Dedifferentiated amniotic fluid mesenchymal stem cell (primary cell): Measurements from ENCODE around the gene KRTAP5-8.
"Not testable (repeated sequence)": the region's sequence is repeated elsewhere in the genome, so short reads cannot be mapped to it uniquely, and the experiment has no call there.

Experiments used
- DNase-seq: peaks from one replicate; pipeline ENCODE4 v3.0.0-alpha.2; 2016; ENCODE audit errors: extremely low spot score

The KRTAP5-8 gene, protein sequence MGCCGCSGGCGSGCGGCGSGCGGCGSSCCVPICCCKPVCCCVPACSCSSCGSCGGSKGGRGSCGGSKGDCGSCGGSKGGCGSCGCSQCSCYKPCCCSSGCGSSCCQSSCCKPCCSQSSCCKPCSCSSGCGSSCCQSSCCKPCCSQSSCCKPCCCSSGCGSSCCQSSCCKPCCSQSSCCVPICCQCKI

GRCh38 chr11:71537977-71538665 lies at the start of gene KRTAP5-8:
KRTAP5-8 (plus strand) TSS chr11:71538025; CDS start chr11:71538056, 31 bp downstream.
- DNase-seq = not testable (repeated sequence)

DNA sequence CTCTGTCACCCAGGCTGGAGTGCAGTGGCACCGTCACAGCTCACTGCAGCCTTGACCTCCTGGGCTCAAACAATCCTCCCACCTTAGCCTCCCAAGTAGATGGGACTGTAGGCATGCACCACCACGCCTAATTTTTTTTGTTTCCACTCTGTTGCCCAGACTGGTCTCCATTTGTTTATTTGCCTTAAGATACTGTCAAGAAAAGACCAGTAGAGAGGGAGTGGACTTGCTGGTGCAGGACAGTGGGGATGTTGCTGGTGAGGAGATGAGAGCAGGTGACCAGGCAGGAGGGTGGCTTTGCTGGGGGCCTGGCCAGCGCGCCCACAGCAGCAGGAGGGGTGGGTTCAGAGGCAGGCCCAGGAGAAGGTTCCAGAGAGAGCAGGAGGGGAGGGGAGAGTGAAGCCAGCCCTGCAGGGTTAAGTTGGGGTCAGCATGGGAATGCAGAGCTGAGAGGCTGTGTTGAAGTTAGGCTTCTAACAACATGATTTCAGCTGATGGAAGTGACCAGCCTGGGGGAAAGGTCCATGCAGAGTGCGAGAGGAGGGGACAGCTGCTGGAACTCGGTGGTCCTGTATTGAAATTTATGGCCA lies 49.0 kb upstream of the KRTAP5-8 start:
- DNase-seq = no peak

GRCh38 chr11:71489311-71490043 lies 48.3 kb upstream of the KRTAP5-8 start:
- no peak for DNase-seq

GRCh38 chr11:71490044-71490730 lies 47.6 kb upstream of the KRTAP5-8 start:
- DNase-seq = no peak

DNA sequence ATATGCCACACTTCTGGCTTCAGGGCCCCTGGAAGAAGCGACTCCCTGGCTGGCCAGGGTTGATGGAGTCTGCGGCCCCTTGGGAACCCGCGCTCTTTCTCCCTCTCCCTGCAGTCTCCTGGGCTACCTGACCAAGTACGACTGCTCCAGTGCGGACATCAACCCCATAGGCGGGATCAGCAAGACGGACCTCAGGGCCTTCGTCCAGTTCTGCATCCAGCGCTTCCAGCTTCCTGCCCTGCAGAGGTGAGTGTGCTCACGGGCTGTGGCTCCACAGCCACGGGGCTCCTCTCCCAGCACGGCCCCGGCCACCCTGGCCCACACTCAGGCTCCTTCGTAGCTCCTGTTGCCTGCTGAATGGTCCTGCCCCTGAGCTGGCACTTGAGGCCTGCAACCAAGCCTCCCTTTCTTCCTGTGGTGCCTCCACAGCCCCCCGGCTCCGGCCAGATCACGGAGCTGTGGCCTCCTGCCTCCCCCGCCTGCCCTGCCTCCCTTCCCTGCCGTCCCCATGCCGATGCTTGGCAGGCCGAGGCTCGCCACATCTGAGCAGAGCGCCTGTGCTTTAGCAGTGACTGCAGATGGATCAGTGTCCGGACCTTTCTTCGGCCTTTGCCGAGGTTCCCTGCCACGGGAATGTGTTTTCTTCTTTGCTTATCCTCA lies 47.0 kb upstream of the KRTAP5-8 start:
- no peak for DNase-seq

DNA sequence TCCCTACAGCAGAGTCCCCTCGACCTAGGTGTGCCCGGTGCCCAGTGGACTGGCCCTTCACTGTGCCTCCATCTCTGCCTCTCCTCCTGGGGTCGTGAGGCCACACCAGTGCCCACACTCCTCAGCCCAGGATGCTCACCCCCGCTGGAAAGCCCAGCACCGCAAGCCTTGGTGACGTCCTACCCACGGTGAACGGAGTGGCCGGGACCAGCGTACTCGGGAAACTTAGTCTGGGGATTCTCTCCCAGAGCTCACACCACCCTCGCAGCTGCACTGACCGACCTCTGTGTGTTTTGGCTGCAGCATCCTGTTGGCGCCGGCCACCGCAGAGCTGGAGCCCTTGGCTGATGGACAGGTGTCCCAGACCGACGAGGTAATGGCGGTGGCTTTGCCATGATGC lies 46.3 kb upstream of the KRTAP5-8 start:
- DNase-seq = no peak

DNA sequence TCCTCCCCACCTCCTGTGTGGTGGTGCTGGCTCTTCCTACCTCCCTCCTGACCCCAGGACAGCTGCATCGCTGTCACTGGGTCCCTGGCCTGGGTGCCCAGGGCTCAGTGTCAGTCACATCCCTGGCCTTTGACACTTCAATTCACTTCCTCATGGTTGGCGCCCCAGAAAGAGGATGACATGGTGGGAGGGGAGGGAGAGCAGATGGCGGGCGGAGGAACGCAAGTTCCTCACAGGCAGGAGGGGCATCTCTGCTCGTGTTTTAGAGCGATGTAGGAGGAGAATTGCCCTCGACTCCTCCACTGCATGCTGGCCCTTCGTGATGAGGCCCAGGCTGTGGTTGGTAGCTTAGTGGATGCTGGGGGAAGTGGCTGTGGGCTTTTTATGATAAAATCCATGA lies 45.9 kb upstream of the KRTAP5-8 start:
- no peak for DNase-seq

GRCh38 chr11:71495286-71496230 lies 42.3 kb upstream of the KRTAP5-8 start:
- DNase-seq = no peak

DNA sequence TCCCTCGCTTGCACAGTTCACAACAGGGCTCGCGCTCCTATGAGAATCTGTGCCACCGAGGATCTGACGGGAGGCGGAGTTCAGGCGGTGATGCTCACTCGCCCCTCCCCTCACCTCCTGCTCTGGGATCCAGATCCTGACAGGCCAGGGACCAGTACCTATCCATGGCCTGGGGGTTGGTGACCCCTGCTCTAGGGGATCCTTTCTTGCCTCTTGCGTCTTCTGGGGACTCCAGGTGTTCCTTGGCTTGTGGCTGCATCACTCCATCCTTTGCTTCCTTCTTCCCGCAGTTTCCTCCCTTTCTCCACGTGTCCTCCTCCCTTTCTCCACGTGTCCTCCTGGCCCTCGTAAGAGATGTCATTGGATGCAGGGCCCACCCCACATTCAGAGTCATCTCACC lies 41.4 kb upstream of the KRTAP5-8 start:
- no peak for DNase-seq

DNA sequence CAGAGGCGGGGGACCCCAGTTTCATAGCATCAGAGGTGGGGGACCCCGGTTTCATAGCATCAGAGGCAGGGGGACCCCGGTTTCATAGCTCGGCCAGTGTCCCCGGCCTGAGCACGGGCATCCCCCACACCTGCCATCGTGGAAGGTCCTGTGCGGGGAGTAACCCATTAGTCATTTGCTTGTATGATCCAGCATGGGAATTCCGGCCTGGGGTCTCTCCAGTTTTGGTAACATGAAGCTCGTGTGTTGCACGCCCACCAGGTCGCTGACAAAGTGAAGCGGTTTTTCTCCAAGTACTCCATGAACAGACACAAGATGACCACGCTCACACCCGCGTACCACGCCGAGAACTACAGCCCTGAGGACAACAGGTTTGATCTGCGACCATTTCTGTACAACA lies 39.7 kb upstream of the KRTAP5-8 start:
- no peak for DNase-seq

DNA sequence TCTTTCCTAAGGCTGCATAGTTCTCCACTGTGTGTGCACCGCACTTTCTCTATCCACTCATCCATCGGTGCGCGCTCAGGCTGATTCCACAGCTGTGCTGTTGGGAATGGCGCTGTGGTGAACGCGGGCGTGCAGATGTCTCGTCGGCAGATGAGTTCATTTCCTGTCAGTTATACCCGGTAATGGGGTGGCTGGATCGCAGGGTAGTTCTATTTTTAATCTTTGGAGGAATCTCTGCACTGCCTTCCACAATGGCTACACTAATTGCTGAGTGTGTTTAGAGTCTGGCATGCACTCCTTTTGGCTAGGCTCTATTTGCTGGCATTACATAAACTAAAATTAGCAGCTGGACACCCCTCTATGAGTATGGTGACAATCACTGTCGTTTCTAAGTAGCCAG lies 38.7 kb upstream of the KRTAP5-8 start:
- DNase-seq = no peak

GRCh38 chr11:71499546-71499945 lies 38.3 kb upstream of the KRTAP5-8 start:
- no peak for DNase-seq

- no peak for DNase-seq
Observed at GRCh38 chr11:71500601-71501021, 37.2 kb upstream of the KRTAP5-8 start.

- DNase-seq = no peak
Observed at GRCh38 chr11:71501071-71501985, 36.5 kb upstream of the KRTAP5-8 start.

- no peak for DNase-seq
Observed at GRCh38 chr11:71502026-71502425, 35.8 kb upstream of the KRTAP5-8 start.

DNA sequence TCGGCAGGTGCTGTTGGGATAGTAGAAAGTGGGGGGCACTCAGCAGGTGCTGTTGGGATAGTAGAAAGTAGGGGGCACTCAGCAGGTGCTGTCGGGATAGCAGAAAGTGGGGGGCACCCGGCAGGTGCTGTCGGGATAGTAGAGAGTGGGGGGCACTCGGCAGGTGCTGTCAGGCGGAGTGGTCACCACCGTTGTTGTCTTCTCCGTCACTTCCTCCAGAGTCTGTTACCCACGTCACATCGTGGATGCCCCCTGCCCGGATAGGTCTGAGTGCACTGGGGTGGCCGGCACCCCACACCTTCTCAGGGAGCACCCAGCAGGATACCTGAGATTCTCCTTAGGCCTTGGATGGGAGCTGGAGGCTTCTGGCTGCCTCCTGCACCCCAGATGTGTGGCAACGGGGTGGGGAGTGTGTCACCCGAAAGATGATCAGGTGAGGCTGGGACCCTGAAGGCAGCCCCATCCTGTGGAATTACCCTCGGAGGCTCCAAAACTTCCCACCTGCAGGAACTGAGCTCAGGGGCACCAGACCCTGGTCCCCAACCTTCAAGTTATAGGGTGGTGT lies 34.9 kb upstream of the KRTAP5-8 start:
- DNase-seq = no peak

DNA sequence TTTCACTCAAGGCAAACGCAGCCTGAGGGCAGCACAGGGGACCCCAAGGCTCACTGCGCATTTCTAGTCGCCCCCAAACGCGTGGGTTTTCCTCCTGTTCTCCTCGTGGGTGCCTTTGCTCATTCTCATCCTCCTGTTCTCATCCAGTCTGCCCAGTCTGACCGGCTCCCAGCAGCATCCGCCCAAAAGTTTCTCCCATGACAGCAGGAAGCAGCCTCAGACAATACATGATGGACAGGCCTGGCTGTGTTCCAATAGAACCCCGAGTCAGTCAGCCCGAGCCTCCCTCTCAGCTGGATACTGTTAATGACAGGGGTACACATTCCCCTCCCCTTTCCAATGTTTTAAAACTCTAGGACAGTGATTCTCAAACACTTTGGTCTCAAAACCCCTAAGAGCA lies 33.3 kb upstream of the KRTAP5-8 start:
- DNase-seq = no peak

- DNase-seq = no peak
Observed at GRCh38 chr11:71505001-71505400, 32.8 kb upstream of the KRTAP5-8 start.

GRCh38 chr11:71505781-71506180 lies 32.0 kb upstream of the KRTAP5-8 start:
- no peak for DNase-seq
